HEK293 (cell line): ENCODE results near the gene GRHL3.

Source experiments
- CTCF ChIA-PET: fragments of 350-600 bp; formaldehyde crosslinking; extraction: SDS; loops from one replicate; lab custom pipeline; 2021; ENCODE audit warnings: antibody characterized with exemption; lab: Yijun Ruan, JAX
- POLR2A ChIA-PET: fragments of 300-600 bp; formaldehyde crosslinking; extraction: SDS; loops from one replicate; lab custom pipeline; 2020; ENCODE audit warnings: antibody characterized with exemption, inconsistent platforms; lab: Yijun Ruan, JAX
- H3K27ac ChIP-seq: fragments of 200-500 bp; sonication (Bioruptor generic); 2 replicates; pipeline ENCODE4 v1.5.1; 2014; ENCODE audit warnings: low read depth, low read length, control low read depth, inconsistent platforms; ENCODE audit errors: extremely low read depth
- H3K36me3 ChIP-seq, 2 experiments: fragments of 200-500 bp in 1 of 2; sonication (Bioruptor generic) in 1 of 2; 1 replicate in 1 of 2; 2 replicates in 1 of 2; pipeline ENCODE4 v1.5.1; 2014 to 2017; ENCODE audit warnings: inconsistent platforms in 2 of 2, low read length in 2 of 2; ENCODE audit not compliant: control insufficient read depth in 2 of 2, insufficient read depth in 1 of 2
- H3K4me1 ChIP-seq: fragments of 200-500 bp; sonication (Bioruptor generic); 2 replicates; pipeline ENCODE4 v1.5.1; 2014; ENCODE audit warnings: mild to moderate bottlenecking, low read length, inconsistent platforms; ENCODE audit not compliant: control insufficient read depth, insufficient read depth
- H3K4me3 ChIP-seq: 2 replicates; pipeline ENCODE4 v1.5.1; 2011; ENCODE audit warnings: low read depth, mild to moderate bottlenecking, control low read depth, low read length, moderate library complexity
- H3K9me3 ChIP-seq: fragments of 200-500 bp; sonication (Bioruptor generic); 2 replicates; pipeline ENCODE4 v1.5.1; 2014; ENCODE audit warnings: low read depth, low read length, inconsistent platforms; ENCODE audit not compliant: control insufficient read depth, insufficient read depth
- GFI1B ChIP-seq: fragments of 450-650 bp; formaldehyde crosslinking; IDR thresholded peaks from 2 replicates; pipeline ENCODE4 v1.5.1; 2016; ENCODE audit warnings: missing biosample characterization, missing genetic modification characterization
- HOXC10 ChIP-seq: sonication (generic); formaldehyde crosslinking; IDR thresholded peaks from 2 replicates; pipeline ENCODE4 v1.8.1; 2023; ENCODE audit warnings: mild to moderate bottlenecking, missing genetic modification reagents
- OSR2 ChIP-seq: fragments of 450-650 bp; formaldehyde crosslinking; IDR thresholded peaks from 2 replicates; pipeline ENCODE4 v1.5.1; 2016; ENCODE audit warnings: missing biosample characterization, missing genetic modification characterization
- TRIM28 ChIP-seq: IDR thresholded peaks from 2 replicates; pipeline ENCODE4 v1.6.1; 2011; ENCODE audit warnings: low read length, control low read depth, borderline replicate concordance
- WT1 ChIP-seq: fragments of 450-650 bp; formaldehyde crosslinking; IDR thresholded peaks from 2 replicates; pipeline ENCODE4 v1.5.1; 2016; ENCODE audit warnings: missing biosample characterization, missing genetic modification characterization
- ZNF146 ChIP-seq: fragments of 450-650 bp; formaldehyde crosslinking; IDR thresholded peaks from 2 replicates; pipeline ENCODE4 v1.5.1; 2016; ENCODE audit warnings: missing biosample characterization, missing genetic modification characterization
- ZNF175 ChIP-seq: fragments of 450-650 bp; formaldehyde crosslinking; IDR thresholded peaks from 2 replicates; pipeline ENCODE4 v1.5.1; 2016; ENCODE audit warnings: missing biosample characterization, missing genetic modification characterization
- ZNF324 ChIP-seq: fragments of 450-650 bp; formaldehyde crosslinking; IDR thresholded peaks from 2 replicates; pipeline ENCODE4 v1.5.1; 2016; ENCODE audit warnings: missing biosample characterization, missing genetic modification characterization
- ZNF366 ChIP-seq: fragments of 450-650 bp; formaldehyde crosslinking; conservative IDR thresholded peaks from 2 replicates; pipeline ENCODE4 v1.5.1; 2016; ENCODE audit warnings: missing biosample characterization, missing genetic modification characterization
- ZNF37A ChIP-seq: fragments of 450-650 bp; IDR thresholded peaks from 2 replicates; pipeline ENCODE4 v1.5.1; 2018; ENCODE audit warnings: missing biosample characterization, missing genetic modification characterization
- ZNF391 ChIP-seq: fragments of 450-650 bp; formaldehyde crosslinking; IDR thresholded peaks from 2 replicates; pipeline ENCODE4 v1.5.1; 2016; ENCODE audit warnings: low read depth, missing biosample characterization, missing genetic modification characterization, borderline replicate concordance
- ZNF48 ChIP-seq: fragments of 450-650 bp; formaldehyde crosslinking; IDR thresholded peaks from 2 replicates; pipeline ENCODE4 v1.5.1; 2016; ENCODE audit warnings: missing biosample characterization, missing genetic modification characterization
- ZNF501 ChIP-seq: fragments of 450-650 bp; formaldehyde crosslinking; IDR thresholded peaks from 2 replicates; pipeline ENCODE4 v1.5.1; 2016; ENCODE audit warnings: missing biosample characterization, missing genetic modification characterization
- ZNF521 ChIP-seq: fragments of 450-650 bp; formaldehyde crosslinking; IDR thresholded peaks from 2 replicates; pipeline ENCODE4 v1.5.1; 2017; ENCODE audit warnings: missing biosample characterization, mild to moderate bottlenecking, missing genetic modification characterization
- ZNF529 ChIP-seq: fragments of 450-650 bp; formaldehyde crosslinking; IDR thresholded peaks from 2 replicates; pipeline ENCODE4 v1.5.1; 2017; ENCODE audit warnings: missing genetic modification characterization, missing biosample characterization; ENCODE audit not compliant: insufficient replicate concordance
- ZNF549 ChIP-seq: fragments of 450-650 bp; IDR thresholded peaks from 2 replicates; pipeline ENCODE4 v1.5.1; 2018; ENCODE audit warnings: missing biosample characterization, missing genetic modification characterization, mild to moderate bottlenecking, inconsistent platforms, moderate library complexity
- ZNF555 ChIP-seq: fragments of 450-650 bp; formaldehyde crosslinking; conservative IDR thresholded peaks from 2 replicates; pipeline ENCODE4 v1.5.1; 2017; ENCODE audit warnings: missing biosample characterization, mild to moderate bottlenecking, missing genetic modification characterization, inconsistent platforms
- ZNF585B ChIP-seq: fragments of 450-650 bp; formaldehyde crosslinking; IDR thresholded peaks from 2 replicates; pipeline ENCODE4 v1.5.1; 2016; ENCODE audit warnings: missing biosample characterization, missing genetic modification characterization
- ZNF654 ChIP-seq: fragments of 450-650 bp; formaldehyde crosslinking; IDR thresholded peaks from 2 replicates; pipeline ENCODE4 v1.5.1; 2016; ENCODE audit warnings: low read depth, missing biosample characterization, missing genetic modification characterization
- ZNF701 ChIP-seq: fragments of 450-650 bp; formaldehyde crosslinking; IDR thresholded peaks from 2 replicates; pipeline ENCODE4 v1.5.1; 2016; ENCODE audit warnings: missing biosample characterization, missing genetic modification characterization
- ZSCAN23 ChIP-seq: fragments of 450-650 bp; formaldehyde crosslinking; IDR thresholded peaks from 2 replicates; pipeline ENCODE4 v1.5.1; 2016; ENCODE audit warnings: missing biosample characterization, missing genetic modification characterization
- TF ChIP-seq, protein P1 (sequence below): fragments of 450-650 bp; formaldehyde crosslinking; IDR thresholded peaks from 2 replicates; pipeline ENCODE4 v1.5.1; 2016; ENCODE audit warnings: missing biosample characterization, missing genetic modification characterization
- TF ChIP-seq, protein P2 (sequence below): fragments of 450-650 bp; formaldehyde crosslinking; IDR thresholded peaks from 2 replicates; pipeline ENCODE4 v1.5.1; 2016; ENCODE audit warnings: missing biosample characterization, missing genetic modification characterization
- TF ChIP-seq, protein P3 (sequence below): fragments of 450-650 bp; IDR thresholded peaks from 2 replicates; pipeline ENCODE4 v1.5.1; 2018; ENCODE audit warnings: missing biosample characterization, mild to moderate bottlenecking, missing genetic modification characterization
- TF ChIP-seq, protein P4 (sequence below): fragments of 450-650 bp; formaldehyde crosslinking; IDR thresholded peaks from 2 replicates; pipeline ENCODE4 v1.5.1; 2016; ENCODE audit warnings: missing biosample characterization, missing genetic modification characterization
- TF ChIP-seq, protein P5 (sequence below): fragments of 450-650 bp; formaldehyde crosslinking; IDR thresholded peaks from 2 replicates; pipeline ENCODE4 v1.5.1; 2016; ENCODE audit warnings: missing biosample characterization, missing genetic modification characterization

The GRHL3 gene

DNA sequence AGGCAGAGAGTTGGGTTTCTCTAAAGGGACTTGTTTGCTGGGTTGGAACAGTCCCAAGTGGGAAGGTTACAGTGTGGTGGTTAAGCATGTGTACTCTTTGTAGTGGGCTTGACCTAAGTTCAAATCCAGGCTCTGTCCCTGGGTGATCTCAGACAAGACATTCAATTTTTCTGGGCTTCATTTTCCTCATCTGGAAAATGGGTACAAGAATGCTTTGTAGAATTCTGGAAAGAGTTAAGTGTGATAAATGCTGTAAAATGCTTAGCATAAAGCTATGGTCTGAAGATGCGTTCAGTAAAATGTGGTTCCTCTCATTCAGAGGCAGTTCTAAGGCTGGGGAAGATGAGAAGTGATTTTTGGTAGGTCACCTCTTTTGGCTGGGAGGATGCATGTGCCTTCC lies 805 bp downstream of the GRHL3 start:
- TF ChIP-seq ZNF391 (tag by site-specific recombination) (no peak), ZNF701 (no peak), WT1 (tag by site-specific recombination) (no peak), ZNF37A (tag by site-specific recombination) (no peak), ZNF366 (no peak), ZNF324 (tag by site-specific recombination) (no peak), ZNF654 (tag by site-specific recombination) (no peak)
- TF ChIP-seq, protein P1, sequence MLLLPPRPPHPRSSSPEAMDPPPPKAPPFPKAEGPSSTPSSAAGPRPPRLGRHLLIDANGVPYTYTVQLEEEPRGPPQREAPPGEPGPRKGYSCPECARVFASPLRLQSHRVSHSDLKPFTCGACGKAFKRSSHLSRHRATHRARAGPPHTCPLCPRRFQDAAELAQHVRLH (tag by site-specific recombination) = peak; percentile 83
- Histone ChIP-seq H3K36me3 (no peaks in the 10 kb centered on the region), H3K27ac (peak overlapping the region; percentile 6; the same call in 1 of the 2 replicates), H3K9me3 (no peaks in the 10 kb centered on the region), H3K4me3 (peak overlapping the region; percentile 32), H3K4me1 (peaks cover 21% of the 10 kb centered on the region)
- ChIA-PET CTCF (interaction anchor here (0.6 to 7.5 kb wide), 7 partner anchors 15 to 141 kb away, joined by 3 to 54 read pairs (median 4); no protein-coding TSS in a partner anchor), POLR2A (no interaction called here)

DNA sequence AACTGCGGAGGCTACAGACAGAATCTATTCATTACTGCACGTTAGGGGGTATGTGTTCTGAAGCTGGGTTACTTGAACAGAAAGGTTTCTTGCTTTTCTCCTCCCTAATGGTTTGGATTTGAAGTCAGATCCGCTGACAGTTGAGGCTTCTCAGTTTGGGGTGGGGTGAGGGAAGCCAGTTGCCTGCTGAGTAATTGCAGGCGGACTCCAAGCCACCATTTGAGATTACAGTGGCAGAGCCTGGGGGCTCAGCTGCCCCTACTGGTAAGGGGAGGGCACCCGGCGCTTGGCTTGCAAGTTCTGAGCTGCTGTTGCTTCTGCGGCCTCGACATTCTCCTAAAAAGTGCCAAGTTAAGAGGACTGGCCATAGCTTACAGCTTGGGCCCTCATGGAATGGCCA lies 2.0 kb downstream of the GRHL3 start:
- ChIA-PET POLR2A (interaction anchor here (0.6 to 2.1 kb wide), 7 partner anchors 9 to 177 kb away, joined by 3 to 13 read pairs (median 4); no protein-coding TSS in a partner anchor), CTCF (interaction anchor here (0.5 to 7.5 kb wide), 14 partner anchors 7 to 824 kb away, joined by 3 to 54 read pairs (median 4); no protein-coding TSS in a partner anchor)
- TF ChIP-seq, protein P2, sequence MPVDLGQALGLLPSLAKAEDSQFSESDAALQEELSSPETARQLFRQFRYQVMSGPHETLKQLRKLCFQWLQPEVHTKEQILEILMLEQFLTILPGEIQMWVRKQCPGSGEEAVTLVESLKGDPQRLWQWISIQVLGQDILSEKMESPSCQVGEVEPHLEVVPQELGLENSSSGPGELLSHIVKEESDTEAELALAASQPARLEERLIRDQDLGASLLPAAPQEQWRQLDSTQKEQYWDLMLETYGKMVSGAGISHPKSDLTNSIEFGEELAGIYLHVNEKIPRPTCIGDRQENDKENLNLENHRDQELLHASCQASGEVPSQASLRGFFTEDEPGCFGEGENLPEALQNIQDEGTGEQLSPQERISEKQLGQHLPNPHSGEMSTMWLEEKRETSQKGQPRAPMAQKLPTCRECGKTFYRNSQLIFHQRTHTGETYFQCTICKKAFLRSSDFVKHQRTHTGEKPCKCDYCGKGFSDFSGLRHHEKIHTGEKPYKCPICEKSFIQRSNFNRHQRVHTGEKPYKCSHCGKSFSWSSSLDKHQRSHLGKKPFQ = no peak
- TF ChIP-seq OSR2 (tag by site-specific recombination) (peak; percentile 78), ZNF146 (no peak)
- Histone ChIP-seq H3K27ac (peak overlapping the region; percentile 93), H3K9me3 (no peaks in the 10 kb centered on the region), H3K4me3 (no peak overlapping the region; the same call in none of the 2 replicates), H3K36me3 (no peaks in the 10 kb centered on the region), H3K4me1 (peaks cover 21% of the 10 kb centered on the region)

DNA sequence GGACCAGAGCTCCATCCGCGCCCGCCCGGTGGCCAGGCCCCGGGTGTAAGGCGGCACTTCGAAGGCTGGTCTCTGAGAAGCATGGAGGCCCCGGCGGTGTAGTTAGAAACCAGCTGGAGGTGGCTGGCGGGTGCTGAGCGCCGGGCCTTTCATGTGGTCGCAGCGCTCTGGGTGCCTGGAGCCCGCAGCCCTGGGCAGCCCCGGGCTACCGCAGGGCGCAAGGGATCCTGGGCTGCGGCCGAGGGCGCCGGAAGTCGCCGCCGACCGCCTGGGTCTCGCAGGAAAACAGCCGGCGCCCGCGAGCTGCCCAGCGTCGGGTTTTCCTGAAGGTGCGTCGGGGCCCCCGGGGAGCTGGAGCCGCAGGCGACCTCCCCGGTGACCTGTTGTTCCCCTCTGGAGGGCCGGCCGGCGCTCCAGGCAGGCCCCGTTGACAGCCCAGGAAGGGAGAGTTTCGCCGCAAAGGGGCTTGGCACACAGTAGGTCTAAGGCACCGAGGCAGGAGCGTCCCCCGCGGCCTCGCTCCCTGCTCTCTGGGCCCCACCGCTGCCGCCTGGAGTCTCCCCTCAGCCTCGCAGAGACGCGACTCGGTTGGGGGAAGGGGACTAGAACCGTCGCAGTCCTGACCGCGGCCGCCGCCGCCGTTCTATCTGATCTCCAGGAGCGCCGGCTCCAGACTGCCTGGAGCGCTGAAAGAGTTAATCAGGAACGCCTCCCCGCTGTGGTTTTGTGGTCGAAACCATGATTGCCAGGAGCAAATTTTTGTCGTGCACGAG lies 2.7 kb downstream of the GRHL3 start:
- H3K27ac ChIP-seq = peak overlapping the region; percentile 93
- H3K36me3 ChIP-seq = no peaks in the 10 kb centered on the region
- peak overlapping the region; percentile 40 for H3K4me3 ChIP-seq
- peaks cover 21% of the 10 kb centered on the region for H3K4me1 ChIP-seq
- CTCF ChIA-PET = interaction anchor here (0.5 to 7.5 kb wide), 12 partner anchors 8 to 824 kb away, joined by 3 to 54 read pairs (median 4); no protein-coding TSS in a partner anchor
- POLR2A ChIA-PET = interaction anchor here (1.0 to 2.3 kb wide), 13 partner anchors 8 to 120 kb away, joined by 3 to 13 read pairs (median 4); no protein-coding TSS in a partner anchor
- H3K9me3 ChIP-seq = no peaks in the 10 kb centered on the region
- TF ChIP-seq, protein P3, sequence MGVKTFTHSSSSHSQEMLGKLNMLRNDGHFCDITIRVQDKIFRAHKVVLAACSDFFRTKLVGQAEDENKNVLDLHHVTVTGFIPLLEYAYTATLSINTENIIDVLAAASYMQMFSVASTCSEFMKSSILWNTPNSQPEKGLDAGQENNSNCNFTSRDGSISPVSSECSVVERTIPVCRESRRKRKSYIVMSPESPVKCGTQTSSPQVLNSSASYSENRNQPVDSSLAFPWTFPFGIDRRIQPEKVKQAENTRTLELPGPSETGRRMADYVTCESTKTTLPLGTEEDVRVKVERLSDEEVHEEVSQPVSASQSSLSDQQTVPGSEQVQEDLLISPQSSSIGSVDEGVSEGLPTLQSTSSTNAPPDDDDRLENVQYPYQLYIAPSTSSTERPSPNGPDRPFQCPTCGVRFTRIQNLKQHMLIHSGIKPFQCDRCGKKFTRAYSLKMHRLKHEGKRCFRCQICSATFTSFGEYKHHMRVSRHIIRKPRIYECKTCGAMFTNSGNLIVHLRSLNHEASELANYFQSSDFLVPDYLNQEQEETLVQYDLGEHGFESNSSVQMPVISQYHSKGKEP (tag by site-specific recombination) = 0 out of 2 replicates have a peak, but pooled peaks have one; percentile 19
- TF ChIP-seq ZNF175 (tag by site-specific recombination) (no peak), HOXC10 (CRISPR knock-in tag) (no peak), ZNF501 (tag by site-specific recombination) (peak; percentile 74; the same call in 1 of the 2 replicates), TRIM28 (no peak), ZNF48 (tag by site-specific recombination) (no peak), ZNF549 (no peak), ZNF585B (tag by site-specific recombination) (no peak), ZNF146 (no peak), GFI1B (tag by site-specific recombination) (no peak), ZSCAN23 (tag by site-specific recombination) (no peak), ZNF555 (no peak), ZNF521 (no peak), ZNF529 (tag by site-specific recombination) (no peak)
- TF ChIP-seq, protein P4, sequence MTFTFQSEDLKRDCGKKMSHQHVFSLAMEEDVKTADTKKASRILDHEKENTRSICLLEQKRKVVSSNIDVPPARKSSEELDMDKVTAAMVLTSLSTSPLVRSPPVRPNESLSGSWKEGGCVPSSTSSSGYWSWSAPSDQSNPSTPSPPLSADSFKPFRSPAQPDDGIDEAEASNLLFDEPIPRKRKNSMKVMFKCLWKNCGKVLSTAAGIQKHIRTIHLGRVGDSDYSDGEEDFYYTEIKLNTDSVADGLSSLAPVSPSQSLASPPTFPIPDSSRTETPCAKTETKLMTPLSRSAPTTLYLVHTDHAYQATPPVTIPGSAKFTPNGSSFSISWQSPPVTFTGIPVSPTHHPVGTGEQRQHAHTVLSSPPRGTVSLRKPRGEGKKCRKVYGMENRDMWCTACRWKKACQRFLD = no peak
- TF ChIP-seq, protein P5, sequence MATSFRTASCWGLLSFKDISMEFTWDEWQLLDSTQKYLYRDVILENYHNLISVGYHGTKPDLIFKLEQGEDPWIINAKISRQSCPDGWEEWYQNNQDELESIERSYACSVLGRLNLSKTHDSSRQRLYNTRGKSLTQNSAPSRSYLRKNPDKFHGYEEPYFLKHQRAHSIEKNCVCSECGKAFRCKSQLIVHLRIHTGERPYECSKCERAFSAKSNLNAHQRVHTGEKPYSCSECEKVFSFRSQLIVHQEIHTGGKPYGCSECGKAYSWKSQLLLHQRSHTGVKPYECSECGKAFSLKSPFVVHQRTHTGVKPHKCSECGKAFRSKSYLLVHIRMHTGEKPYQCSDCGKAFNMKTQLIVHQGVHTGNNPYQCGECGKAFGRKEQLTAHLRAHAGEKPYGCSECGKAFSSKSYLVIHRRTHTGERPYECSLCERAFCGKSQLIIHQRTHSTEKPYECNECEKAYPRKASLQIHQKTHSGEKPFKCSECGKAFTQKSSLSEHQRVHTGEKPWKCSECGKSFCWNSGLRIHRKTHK (tag by site-specific recombination) = no peak
